OCI-LY7 (cell line): ENCODE results near the gene PTPRM. TPM values are rescaled to one million over a fixed set of nuclear protein-coding genes. Genes with fewer than 3 reads are reported as not detected.

Experiments
- BruUV-seq: library from RNA; stranded (reverse); fragments of 400-500 nt; replicated peaks from 2 replicates; lab custom pipeline; 2021; lab: Mats Ljungman, UMichigan
- CTCF ChIA-PET: fragments of 300-600 bp; sonication (Branson Sonifier 250); formaldehyde crosslinking; loops from one replicate; lab custom pipeline; 2022; ENCODE audit warnings: antibody characterized with exemption; ENCODE audit not compliant: unreplicated experiment; lab: Charles Lee
- POLR2A ChIA-PET: fragments of 300-600 bp; sonication (Branson Sonifier 250); formaldehyde crosslinking; loops from one replicate; lab custom pipeline; 2022; ENCODE audit warnings: antibody characterized with exemption; lab: Charles Lee
- DNase-seq: peaks from one replicate; pipeline ENCODE4 v3.0.0-alpha.2; 2015; ENCODE audit warnings: low spot score
- H2AFZ ChIP-seq: fragments of 200-600 bp; sonication (generic), shearing (Covaris generic); 2 replicates; pipeline ENCODE4 v1.6.1; 2014; ENCODE audit warnings: mild to moderate bottlenecking, antibody characterized with exemption, low read length, moderate library complexity
- H3K27ac ChIP-seq: fragments of 200-600 bp; sonication (generic); 2 replicates; pipeline ENCODE4 v1.5.1; 2014; ENCODE audit warnings: mixed run types, low read depth, mild to moderate bottlenecking, moderate library complexity, low read length, inconsistent platforms; ENCODE audit not compliant: poor library complexity, severe bottlenecking
- H3K36me3 ChIP-seq: fragments of 200-600 bp; sonication (generic); 2 replicates; pipeline ENCODE4 v1.6.1; 2014; ENCODE audit warnings: mild to moderate bottlenecking, antibody characterized with exemption, low read length, moderate library complexity, mixed read lengths; ENCODE audit not compliant: insufficient read depth
- H3K4me1 ChIP-seq: fragments of 200-600 bp; sonication (generic); 2 replicates; pipeline ENCODE4 v1.5.1; 2014; ENCODE audit warnings: mild to moderate bottlenecking, low read length; ENCODE audit not compliant: insufficient read depth, poor library complexity, severe bottlenecking
- H3K4me2 ChIP-seq: fragments of 200-600 bp; sonication (generic); 2 replicates; pipeline ENCODE4 v1.6.1; 2014; ENCODE audit warnings: mild to moderate bottlenecking, low read length
- H3K4me3 ChIP-seq: fragments of 200-600 bp; sonication (generic); 2 replicates; pipeline ENCODE4 v1.5.1; 2014; ENCODE audit warnings: mild to moderate bottlenecking, low read depth, low read length; ENCODE audit not compliant: poor library complexity, severe bottlenecking
- H3K79me2 ChIP-seq: fragments of 200-600 bp; sonication (generic); 2 replicates; pipeline ENCODE4 v1.6.1; 2016; ENCODE audit warnings: low read depth, mild to moderate bottlenecking, low read length, moderate library complexity, mixed read lengths; ENCODE audit not compliant: insufficient read depth
- H3K9me2 ChIP-seq: fragments of 200-600 bp; sonication (generic); 2 replicates; pipeline ENCODE4 v1.6.1; 2016; ENCODE audit warnings: mild to moderate bottlenecking, low read length, mixed read lengths; ENCODE audit not compliant: insufficient read depth
- H3K9me3 ChIP-seq: fragments of 200-600 bp; sonication (generic); 2 replicates; pipeline ENCODE4 v1.6.1; 2014; ENCODE audit warnings: mild to moderate bottlenecking, mixed run types, low read length, mixed read lengths
- H4K20me1 ChIP-seq: fragments of 200-600 bp; sonication (generic); 2 replicates; pipeline ENCODE4 v1.6.1; 2014; ENCODE audit warnings: mild to moderate bottlenecking, antibody characterized with exemption, low read length, moderate library complexity, mixed read lengths; ENCODE audit not compliant: insufficient read depth
- CTCF ChIP-seq: fragments of 200-600 bp; sonication (generic); conservative IDR thresholded peaks from 2 replicates; pipeline ENCODE4 v1.5.1; 2014; ENCODE audit warnings: mild to moderate bottlenecking, antibody characterized with exemption, low read length, moderate library complexity, mixed read lengths
- EZH2phosphoT487 ChIP-seq: fragments of 200-600 bp; sonication (generic); IDR thresholded peaks from 2 replicates; pipeline ENCODE4 v1.6.1; 2018; ENCODE audit warnings: low read depth, borderline replicate concordance, mild to moderate bottlenecking, mixed run types, antibody characterized with exemption, low read length, moderate library complexity, mixed read lengths
- intact Hi-C: fragments of 100-400 bp; cut with micrococcal nuclease; formaldehyde crosslinking; loops from one replicate; pipeline ENCODE4 v1.10.0; 2022; ENCODE audit not compliant: unreplicated experiment
- total RNA-seq, 2 experiments: library from RNA; depleted of rRNA in 1 of 2; stranded (reverse); fragments of >200 nt in 1 of 2; shearing (Covaris generic) in 1 of 2; gene quantifications; 2 replicates each; pipeline ENCODE4 v1.2.3, GENCODE V29; 2014 to 2022

PTPRM gene
- total RNA-seq, 2 experiments from 2014 or later = not detected

DNA sequence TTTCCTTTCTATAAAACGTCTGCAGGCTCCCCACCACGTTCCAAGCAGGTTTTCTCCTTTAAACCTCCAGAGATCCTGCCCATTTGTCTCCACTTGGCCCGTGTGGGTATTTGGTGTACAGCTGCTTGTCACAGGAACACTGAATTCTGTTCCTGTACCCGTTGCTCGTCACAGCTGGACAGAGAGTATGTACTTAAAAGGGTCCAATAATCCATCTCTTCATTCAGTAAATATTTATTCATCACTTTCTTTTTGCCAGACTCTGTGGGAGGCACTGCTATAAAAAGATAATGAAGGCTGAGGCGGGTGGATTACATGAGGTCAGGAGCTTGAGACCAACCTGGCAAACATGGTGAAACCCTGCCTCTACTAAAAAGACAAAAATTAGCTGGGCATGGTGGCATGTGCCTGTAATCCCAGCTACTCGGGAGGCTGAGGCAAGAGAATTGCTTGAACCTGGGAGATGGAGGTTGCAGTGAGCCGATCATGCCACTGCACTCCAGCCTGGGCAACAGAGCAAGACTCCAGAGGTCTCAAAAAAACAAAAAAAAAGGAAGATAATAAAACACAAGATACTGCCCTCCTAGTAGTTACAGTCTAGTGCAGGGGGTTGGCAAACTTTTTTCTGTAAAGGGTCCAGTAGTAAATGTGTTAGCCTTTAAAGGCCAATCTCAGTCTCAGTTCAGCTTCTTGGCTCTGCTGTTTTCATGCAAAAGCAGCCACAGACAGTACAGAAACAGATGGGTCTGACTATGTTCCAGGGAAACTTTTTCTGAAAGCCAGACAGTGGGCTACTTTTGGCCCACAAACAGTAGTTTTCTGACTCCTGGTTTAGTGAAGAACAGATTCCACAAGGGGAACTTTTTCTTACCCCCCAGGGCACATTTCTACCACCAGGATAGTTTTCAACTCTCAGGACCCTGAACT lies 732.2 kb downstream of the PTPRM start:
- CTCF ChIA-PET = no interaction called here

DNA sequence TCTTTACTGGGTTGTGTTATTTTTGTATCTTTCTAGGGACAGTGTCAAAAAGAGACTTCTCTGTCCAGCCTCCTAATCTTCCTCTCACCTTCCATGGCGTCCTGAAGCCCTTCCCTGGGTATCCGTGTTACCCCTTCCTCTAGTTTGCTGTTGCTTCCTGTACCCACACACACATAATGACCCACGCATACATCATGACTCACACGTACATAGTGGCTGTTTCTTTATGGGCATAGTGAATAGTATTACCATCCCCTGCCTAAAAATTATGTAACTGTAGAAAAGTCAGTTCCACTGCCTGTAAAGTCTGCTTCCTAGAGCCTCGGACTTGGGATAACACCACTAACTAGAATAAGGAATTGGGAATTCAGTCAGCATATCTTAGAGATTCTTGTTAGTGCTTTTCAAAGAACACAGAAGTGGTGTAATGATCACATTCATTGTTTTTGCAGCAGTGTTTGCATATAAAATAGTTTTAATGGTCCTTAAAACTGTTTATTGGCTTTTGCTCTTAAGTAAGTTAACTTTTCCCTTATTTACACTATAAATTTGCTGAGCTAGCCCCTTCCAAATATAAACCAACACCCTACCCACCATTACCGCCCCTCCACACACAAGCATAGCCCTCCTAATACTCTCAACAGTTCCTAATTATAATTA lies 733.8 kb downstream of the PTPRM start:
- POLR2A ChIA-PET = no interaction called here

More for the DNA sequence above, 732.2 kb downstream of the PTPRM start:
- Histone ChIP-seq H3K4me1 (no peaks in the 10 kb centered on the region), H3K4me3 (no peak overlapping the region), H2AFZ (no peak overlapping the region), H3K79me2 (no peaks in the 10 kb centered on the region), H3K9me2 (no peaks in the 10 kb centered on the region), H3K36me3 (no peaks in the 10 kb centered on the region), H4K20me1 (no peaks in the 10 kb centered on the region), H3K27ac (no peak overlapping the region), H3K9me3 (no peaks in the 10 kb centered on the region), H3K4me2 (no peak overlapping the region)
- TF ChIP-seq EZH2phosphoT487 (no peak), CTCF (no peak)
- DNase-seq = no peak
- intact Hi-C loops = no loop called here
- no TSS peak for BruUV-seq
- POLR2A ChIA-PET = no interaction called here

More for the DNA sequence above, 733.8 kb downstream of the PTPRM start:
- H2AFZ ChIP-seq = no peak overlapping the region
- no peak overlapping the region for H3K27ac ChIP-seq
- no peaks in the 10 kb centered on the region for H3K79me2 ChIP-seq
- no peak overlapping the region for H3K4me2 ChIP-seq
- intact Hi-C loops = no loop called here
- H3K9me2 ChIP-seq = no peaks in the 10 kb centered on the region
- H3K9me3 ChIP-seq = no peaks in the 10 kb centered on the region
- no peak for TF ChIP-seq CTCF
- TF ChIP-seq EZH2phosphoT487 = no peak
- no peak for DNase-seq
- H3K4me1 ChIP-seq = no peaks in the 10 kb centered on the region
- CTCF ChIA-PET = no interaction called here
- BruUV-seq = no TSS peak
- H3K4me3 ChIP-seq = no peak overlapping the region
- H4K20me1 ChIP-seq = no peaks in the 10 kb centered on the region
- no peaks in the 10 kb centered on the region for H3K36me3 ChIP-seq
